GM12878 (cell line): Measurements from ENCODE around the gene PRDM15. TPM values are rescaled to one million over a fixed set of nuclear protein-coding genes. Genes with fewer than 3 reads are reported as not detected.

ENCODE experiments used
- ATAC-seq: fragments of 200-7000 bp; cut with Tn5 transposase; 3 replicates; pipeline ENCODE4 v1.9.1; 2020; ENCODE audit warnings: mild to moderate bottlenecking, moderate library complexity
- BruUV-seq: library from RNA; stranded (reverse); fragments of 400-500 nt; replicated peaks from 2 replicates; lab custom pipeline; 2021; lab: Mats Ljungman, UMichigan
- CTCF ChIA-PET: fragments of 300-600 bp; sonication (Branson Sonifier 250); formaldehyde crosslinking; extraction: SDS; loops from one replicate; lab custom pipeline; 2021; ENCODE audit warnings: inconsistent platforms; lab: Yijun Ruan, JAX
- POLR2A ChIA-PET: fragments of 350-600 bp; formaldehyde crosslinking; extraction: SDS; loops from one replicate; lab custom pipeline; 2021; ENCODE audit warnings: inconsistent platforms; lab: Charles Lee
- RAD21 ChIA-PET: fragments of 300-600 bp; sonication (Branson Sonifier 250); formaldehyde crosslinking; loops from one replicate; lab custom pipeline; 2023; ENCODE audit warnings: antibody characterized with exemption; ENCODE audit not compliant: unreplicated experiment; lab: Charles Lee
- SMC1A ChIA-PET: fragments of 300-600 bp; sonication (Branson Sonifier 250); formaldehyde crosslinking; loops from one replicate; lab custom pipeline; 2023; ENCODE audit not compliant: unreplicated experiment, uncharacterized antibody; lab: Charles Lee
- DNase-seq: peaks from one replicate; pipeline ENCODE4 v3.0.0-alpha.2; 2011; ENCODE audit warnings: low read depth, low spot score
- FAIRE-seq: peaks from 3 replicates; lab custom pipeline; 2011; peaks lifted over from hg19 to GRCh38; lab: Jason Lieb, UNC
- H2AFZ ChIP-seq: 2 replicates; pipeline ENCODE4 v1.6.0; 2011; ENCODE audit warnings: low read depth, low read length, control low read depth; ENCODE audit not compliant: control insufficient read depth
- H3K27ac ChIP-seq: 2 replicates; pipeline ENCODE4 v1.5.1; 2011; ENCODE audit warnings: control low read depth; ENCODE audit not compliant: control insufficient read depth, insufficient read depth
- H3K27me3 ChIP-seq, 2 experiments: replicated peaks in 1 of 2; 2 replicates each; pipeline versions ENCODE4 v1.6.0 to v1.6.1; 2011; ENCODE audit warnings: low read length in 1 of 2; ENCODE audit not compliant: control insufficient read depth in 2 of 2, insufficient read depth in 2 of 2
- H3K36me3 ChIP-seq, 2 experiments: 2 replicates each; pipeline ENCODE4 v1.5.1; 2011; ENCODE audit warnings: low read length in 1 of 2; ENCODE audit not compliant: control insufficient read depth in 2 of 2, insufficient read depth in 2 of 2
- H3K4me1 ChIP-seq: 2 replicates; pipeline ENCODE4 v1.6.1; 2011; ENCODE audit warnings: mild to moderate bottlenecking, low read length, moderate library complexity, mixed read lengths; ENCODE audit not compliant: control insufficient read depth, insufficient read depth
- H3K4me2 ChIP-seq: 2 replicates; pipeline ENCODE4 v1.6.0; 2011; ENCODE audit warnings: control low read depth; ENCODE audit not compliant: control insufficient read depth, insufficient read depth
- H3K4me3 ChIP-seq: fragments of 200-600 bp; sonication (generic); 2 replicates; pipeline ENCODE4 v1.5.1; 2016
- H3K79me2 ChIP-seq: 2 replicates; pipeline ENCODE4 v1.6.0; 2011; ENCODE audit warnings: low read length; ENCODE audit not compliant: control insufficient read depth, insufficient read depth
- H3K9ac ChIP-seq: 2 replicates; pipeline ENCODE4 v1.8.0; 2011; ENCODE audit warnings: low read length, control low read depth, mixed read lengths; ENCODE audit not compliant: control insufficient read depth, insufficient read depth
- H3K9me3 ChIP-seq: replicated peaks from 3 replicates; pipeline ENCODE4 v1.5.1; 2011; ENCODE audit warnings: mild to moderate bottlenecking, low read length; ENCODE audit not compliant: control insufficient read depth, insufficient read depth
- H4K20me1 ChIP-seq: 2 replicates; pipeline ENCODE4 v1.6.0; 2011; ENCODE audit not compliant: control insufficient read depth, insufficient read depth
- BACH1 ChIP-seq: fragments of 450-650 bp; IDR thresholded peaks from 2 replicates; pipeline ENCODE4 v1.6.1; 2017; ENCODE audit warnings: mild to moderate bottlenecking, borderline replicate concordance
- CHD2 ChIP-seq: IDR thresholded peaks from 2 replicates; pipeline ENCODE4 v1.6.1; 2011; ENCODE audit warnings: low read depth, low read length, improper control_type of control experiment, borderline replicate concordance
- JUNB ChIP-seq: IDR thresholded peaks from 2 replicates; pipeline ENCODE4 v1.6.1; 2016; ENCODE audit warnings: antibody characterized with exemption, mild to moderate bottlenecking
- NR2F1 ChIP-seq: fragments of 450-650 bp; conservative IDR thresholded peaks from 2 replicates; pipeline ENCODE4 v1.6.1; 2017; ENCODE audit warnings: mild to moderate bottlenecking
- RCOR1 ChIP-seq: conservative IDR thresholded peaks from 2 replicates; pipeline ENCODE4 v1.6.1; 2012; ENCODE audit warnings: low read depth, low read length, improper control_type of control experiment
- RELA ChIP-seq: fragments of 450-650 bp; IDR thresholded peaks from 2 replicates; pipeline ENCODE4 v1.8.0; 2014; ENCODE audit warnings: borderline replicate concordance; ENCODE audit not compliant: partially characterized antibody
- SIX5 ChIP-seq: IDR thresholded peaks from 2 replicates; pipeline ENCODE4 v1.6.1; 2011; ENCODE audit warnings: mild to moderate bottlenecking, low read depth, low read length, moderate library complexity; ENCODE audit not compliant: severe bottlenecking
- SMAD5 ChIP-seq: IDR thresholded peaks from 2 replicates; pipeline ENCODE4 v1.6.1; 2016; ENCODE audit warnings: antibody characterized with exemption, low read depth
- SP1 ChIP-seq: IDR thresholded peaks from one replicate; pipeline ENCODE4 v1.6.1; 2011; ENCODE audit warnings: low read depth, low read length
- SRF ChIP-seq, 2 experiments: IDR thresholded peaks; 2 replicates each; pipeline ENCODE4 v1.6.1; 2011; ENCODE audit warnings: low read depth in 2 of 2, low read length in 2 of 2, mild to moderate bottlenecking in 1 of 2, moderate library complexity in 1 of 2
- YBX1 ChIP-seq: fragments of 450-650 bp; IDR thresholded peaks from 2 replicates; pipeline ENCODE4 v1.6.1; 2016; ENCODE audit warnings: antibody characterized with exemption
- ZNF622 ChIP-seq: fragments of 450-650 bp; IDR thresholded peaks from 2 replicates; pipeline ENCODE4 v1.6.1; 2017; ENCODE audit warnings: mild to moderate bottlenecking, inconsistent platforms
- ZSCAN29 ChIP-seq: fragments of 450-650 bp; IDR thresholded peaks from 2 replicates; pipeline ENCODE4 v1.6.1; 2017; ENCODE audit warnings: mild to moderate bottlenecking, moderate library complexity
- WGBS: methylation state at CpG from one replicate; pipeline ENCODE4 v1.1.6; 2016; ENCODE audit warnings: low lambda C conversion rate; ENCODE audit not compliant: insufficient replicate concordance, insufficient coverage; ENCODE audit errors: missing lambda C conversion rate; 5-methylcytosine and 5-hydroxymethylcytosine counted together
- in situ Hi-C: fragments of 300-500 bp; cut with MboI; formaldehyde crosslinking; loops from 9 replicates; pipeline ENCODE4 v1.14.3; 2018; ENCODE audit warnings: mixed read lengths
- intact Hi-C: fragments of 100-400 bp; cut with micrococcal nuclease; formaldehyde crosslinking; loops from one replicate; pipeline ENCODE4 v1.14.2; 2022; ENCODE audit not compliant: unreplicated experiment
- polyA plus RNA-seq, 11 experiments: library from polyadenylated mRNA; depleted of rRNA in 4 of 11; unstranded in 6 of 11; stranded (reverse) in 5 of 11; fragments of >200 nt; fragmentation: Nextera tagmentation in 4 of 11; fragmentation: Illumina TruSeq in 1 of 11; extraction: Ambion mirVana in 4 of 11; extraction: Trizol in 1 of 11; gene quantifications; 1 replicate in 1 of 11; 2 replicates in 10 of 11; pipeline versions ENCODE4 v1.2.1 to v1.2.3, GENCODE V29; 2011 to 2016; ENCODE audit warnings: inconsistent platforms in 2 of 11, missing spikeins in 2 of 11, low read depth in 1 of 11
- total RNA-seq, 4 experiments: library from RNA; depleted of rRNA in 3 of 4; stranded (reverse); fragments of >200 nt in 3 of 4; fragmentation: Illumina TruSeq in 1 of 4; extraction: Trizol in 1 of 4; gene quantifications; 2 replicates each; pipeline versions ENCODE4 v1.2.1 to v1.2.3, GENCODE V29; 2013 to 2021
- TF ChIP-seq, protein P1 (sequence below): IDR thresholded peaks from 2 replicates; pipeline ENCODE4 v1.6.1; 2011; ENCODE audit warnings: borderline replicate concordance, low read depth, mild to moderate bottlenecking, moderate library complexity, low read length; ENCODE audit not compliant: insufficient read depth, poor library complexity, severe bottlenecking
- TF ChIP-seq, protein P2 (sequence below): IDR thresholded peaks from 2 replicates; pipeline ENCODE4 v1.6.1; 2012; ENCODE audit warnings: low read depth, low read length, improper control_type of control experiment
- TF ChIP-seq, protein P3 (sequence below): IDR thresholded peaks from 2 replicates; pipeline ENCODE4 v1.6.1; 2012; ENCODE audit warnings: improper control_type of control experiment, low read depth, low read length; ENCODE audit not compliant: insufficient replicate concordance
- TF ChIP-seq, protein P4 (sequence below): fragments of 450-650 bp; IDR thresholded peaks from 2 replicates; pipeline ENCODE4 v1.6.1; 2017; ENCODE audit warnings: mild to moderate bottlenecking

The PRDM15 gene
- total and polyA plus RNA-seq, 10 of the 15 experiments (the other 5 are each of a cell fraction or from before 2014, with no cell fraction given) = 2.2 to 16.0 (median 8.6) TPM

DNA sequence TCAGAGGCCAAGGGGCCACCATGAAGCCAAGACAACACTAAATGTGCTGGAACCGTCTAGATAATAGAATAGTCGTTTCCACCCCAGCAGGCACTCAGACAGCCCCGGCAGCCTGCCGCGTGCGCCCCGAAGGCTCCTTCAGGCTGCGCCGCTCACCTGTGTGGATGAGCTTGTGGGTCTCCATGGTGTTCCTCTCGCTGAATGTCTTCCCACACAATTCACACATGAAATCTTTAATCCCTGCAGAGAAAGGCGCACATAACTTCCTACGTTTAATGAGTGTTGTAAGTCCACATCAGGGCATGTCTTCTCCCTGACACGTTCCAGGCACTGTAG lies 68.6 kb downstream of the PRDM15 start:
- no peak overlapping the region for H3K27ac ChIP-seq
- H2AFZ ChIP-seq = no peak overlapping the region
- no peaks in the 10 kb centered on the region for H3K4me1 ChIP-seq
- no peak for ATAC-seq
- intact Hi-C loops = no loop called here
- no peaks in the 10 kb centered on the region; the same call in 2 of the 3 replicates for H3K9me3 ChIP-seq
- H3K36me3 ChIP-seq = peaks cover 19 to 26% of the 10 kb centered on the region in 2 experiments; a peak in 3 of 4 replicates
- in situ Hi-C loops = no loop called here
- WGBS = 99% methylated on average over 13 of the region's 13 CpGs
- no peak overlapping the region for H3K9ac ChIP-seq
- no peaks in the 10 kb centered on the region for H4K20me1 ChIP-seq
- POLR2A ChIA-PET = no interaction called here
- BruUV-seq = no TSS peak
- RAD21 ChIA-PET = no interaction called here
- H3K79me2 ChIP-seq = no peaks in the 10 kb centered on the region
- no peak overlapping the region for H3K4me2 ChIP-seq
- CTCF ChIA-PET = no interaction called here
- SMC1A ChIA-PET = no interaction called here
- H3K27me3 ChIP-seq = no peaks in the 10 kb centered on the region
- no peak for FAIRE-seq
- no peak for DNase-seq
- H3K4me3 ChIP-seq = no peak overlapping the region
- TF ChIP-seq NR2F1 = no peak
- TF ChIP-seq BACH1 = no peak
- no peak for TF ChIP-seq CHD2
- no peak for TF ChIP-seq SRF (IDR thresholded peaks at IDR 0.05; ENCODE audit: low read depth in 2 of 2, low read length in 2 of 2)
- TF ChIP-seq RCOR1 = no peak
- no peak for TF ChIP-seq SP1
- no peak for TF ChIP-seq YBX1
- no peak for TF ChIP-seq RELA
- TF ChIP-seq, protein P1, sequence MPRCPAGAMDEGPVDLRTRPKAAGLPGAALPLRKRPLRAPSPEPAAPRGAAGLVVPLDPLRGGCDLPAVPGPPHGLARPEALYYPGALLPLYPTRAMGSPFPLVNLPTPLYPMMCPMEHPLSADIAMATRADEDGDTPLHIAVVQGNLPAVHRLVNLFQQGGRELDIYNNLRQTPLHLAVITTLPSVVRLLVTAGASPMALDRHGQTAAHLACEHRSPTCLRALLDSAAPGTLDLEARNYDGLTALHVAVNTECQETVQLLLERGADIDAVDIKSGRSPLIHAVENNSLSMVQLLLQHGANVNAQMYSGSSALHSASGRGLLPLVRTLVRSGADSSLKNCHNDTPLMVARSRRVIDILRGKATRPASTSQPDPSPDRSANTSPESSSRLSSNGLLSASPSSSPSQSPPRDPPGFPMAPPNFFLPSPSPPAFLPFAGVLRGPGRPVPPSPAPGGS = no peak
- no peak for TF ChIP-seq ZNF622
- no peak for TF ChIP-seq SIX5
- TF ChIP-seq, protein P2, sequence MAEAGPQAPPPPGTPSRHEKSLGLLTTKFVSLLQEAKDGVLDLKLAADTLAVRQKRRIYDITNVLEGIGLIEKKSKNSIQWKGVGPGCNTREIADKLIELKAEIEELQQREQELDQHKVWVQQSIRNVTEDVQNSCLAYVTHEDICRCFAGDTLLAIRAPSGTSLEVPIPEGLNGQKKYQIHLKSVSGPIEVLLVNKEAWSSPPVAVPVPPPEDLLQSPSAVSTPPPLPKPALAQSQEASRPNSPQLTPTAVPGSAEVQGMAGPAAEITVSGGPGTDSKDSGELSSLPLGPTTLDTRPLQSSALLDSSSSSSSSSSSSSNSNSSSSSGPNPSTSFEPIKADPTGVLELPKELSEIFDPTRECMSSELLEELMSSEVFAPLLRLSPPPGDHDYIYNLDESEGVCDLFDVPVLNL = no peak
- TF ChIP-seq, protein P3, sequence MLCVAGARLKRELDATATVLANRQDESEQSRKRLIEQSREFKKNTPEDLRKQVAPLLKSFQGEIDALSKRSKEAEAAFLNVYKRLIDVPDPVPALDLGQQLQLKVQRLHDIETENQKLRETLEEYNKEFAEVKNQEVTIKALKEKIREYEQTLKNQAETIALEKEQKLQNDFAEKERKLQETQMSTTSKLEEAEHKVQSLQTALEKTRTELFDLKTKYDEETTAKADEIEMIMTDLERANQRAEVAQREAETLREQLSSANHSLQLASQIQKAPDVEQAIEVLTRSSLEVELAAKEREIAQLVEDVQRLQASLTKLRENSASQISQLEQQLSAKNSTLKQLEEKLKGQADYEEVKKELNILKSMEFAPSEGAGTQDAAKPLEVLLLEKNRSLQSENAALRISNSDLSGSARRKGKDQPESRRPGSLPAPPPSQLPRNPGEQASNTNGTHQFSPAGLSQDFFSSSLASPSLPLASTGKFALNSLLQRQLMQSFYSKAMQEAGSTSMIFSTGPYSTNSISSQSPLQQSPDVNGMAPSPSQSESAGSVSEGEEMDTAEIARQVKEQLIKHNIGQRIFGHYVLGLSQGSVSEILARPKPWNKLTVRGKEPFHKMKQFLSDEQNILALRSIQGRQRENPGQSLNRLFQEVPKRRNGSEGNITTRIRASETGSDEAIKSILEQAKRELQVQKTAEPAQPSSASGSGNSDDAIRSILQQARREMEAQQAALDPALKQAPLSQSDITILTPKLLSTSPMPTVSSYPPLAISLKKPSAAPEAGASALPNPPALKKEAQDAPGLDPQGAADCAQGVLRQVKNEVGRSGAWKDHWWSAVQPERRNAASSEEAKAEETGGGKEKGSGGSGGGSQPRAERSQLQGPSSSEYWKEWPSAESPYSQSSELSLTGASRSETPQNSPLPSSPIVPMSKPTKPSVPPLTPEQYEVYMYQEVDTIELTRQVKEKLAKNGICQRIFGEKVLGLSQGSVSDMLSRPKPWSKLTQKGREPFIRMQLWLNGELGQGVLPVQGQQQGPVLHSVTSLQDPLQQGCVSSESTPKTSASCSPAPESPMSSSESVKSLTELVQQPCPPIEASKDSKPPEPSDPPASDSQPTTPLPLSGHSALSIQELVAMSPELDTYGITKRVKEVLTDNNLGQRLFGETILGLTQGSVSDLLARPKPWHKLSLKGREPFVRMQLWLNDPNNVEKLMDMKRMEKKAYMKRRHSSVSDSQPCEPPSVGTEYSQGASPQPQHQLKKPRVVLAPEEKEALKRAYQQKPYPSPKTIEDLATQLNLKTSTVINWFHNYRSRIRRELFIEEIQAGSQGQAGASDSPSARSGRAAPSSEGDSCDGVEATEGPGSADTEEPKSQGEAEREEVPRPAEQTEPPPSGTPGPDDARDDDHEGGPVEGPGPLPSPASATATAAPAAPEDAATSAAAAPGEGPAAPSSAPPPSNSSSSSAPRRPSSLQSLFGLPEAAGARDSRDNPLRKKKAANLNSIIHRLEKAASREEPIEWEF = no peak
- TF ChIP-seq, protein P4, sequence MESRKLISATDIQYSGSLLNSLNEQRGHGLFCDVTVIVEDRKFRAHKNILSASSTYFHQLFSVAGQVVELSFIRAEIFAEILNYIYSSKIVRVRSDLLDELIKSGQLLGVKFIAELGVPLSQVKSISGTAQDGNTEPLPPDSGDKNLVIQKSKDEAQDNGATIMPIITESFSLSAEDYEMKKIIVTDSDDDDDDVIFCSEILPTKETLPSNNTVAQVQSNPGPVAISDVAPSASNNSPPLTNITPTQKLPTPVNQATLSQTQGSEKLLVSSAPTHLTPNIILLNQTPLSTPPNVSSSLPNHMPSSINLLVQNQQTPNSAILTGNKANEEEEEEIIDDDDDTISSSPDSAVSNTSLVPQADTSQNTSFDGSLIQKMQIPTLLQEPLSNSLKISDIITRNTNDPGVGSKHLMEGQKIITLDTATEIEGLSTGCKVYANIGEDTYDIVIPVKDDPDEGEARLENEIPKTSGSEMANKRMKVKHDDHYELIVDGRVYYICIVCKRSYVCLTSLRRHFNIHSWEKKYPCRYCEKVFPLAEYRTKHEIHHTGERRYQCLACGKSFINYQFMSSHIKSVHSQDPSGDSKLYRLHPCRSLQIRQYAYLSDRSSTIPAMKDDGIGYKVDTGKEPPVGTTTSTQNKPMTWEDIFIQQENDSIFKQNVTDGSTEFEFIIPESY = no peak
- no peak for TF ChIP-seq SMAD5
- no peak for TF ChIP-seq JUNB
- no peak for TF ChIP-seq ZSCAN29
